ENCODE data around the gene ESRRG. TPM values are rescaled to one million over a fixed set of nuclear protein-coding genes. Genes with fewer than 3 reads are reported as not detected.

Gene ESRRG
- total RNA-seq, 1 experiment from 2014 or later = 0.44 TPM

- Histone ChIP-seq H3K56ac (ENCODE audit: insufficient read length, low read depth, low read length) (no peak overlapping the region), H2BK5ac (ENCODE audit: insufficient read length, low read length) (no peak overlapping the region), H4K8ac (replicated peaks; ENCODE audit: insufficient read length, low read depth, low read length) (no peak overlapping the region), H3K23me2 (ENCODE audit: insufficient read length, low read depth, low read length, poor library complexity, severe bottlenecking) (no peaks in the 10 kb centered on the region), H3K79me1 (ENCODE audit: insufficient read depth, low read depth, low read length, poor library complexity, severe bottlenecking) (no peaks in the 10 kb centered on the region), H3K23ac (ENCODE audit: insufficient read length, low read depth, low read length) (no peak overlapping the region), H3K27ac (ENCODE audit: insufficient read length, low read depth, low read length) (no peak overlapping the region), H2AK5ac (ENCODE audit: insufficient read length, low read length) (no peak overlapping the region), H2AFZ (ENCODE audit: low read length) (no peak overlapping the region), H2BK120ac (ENCODE audit: low read depth, low read length, poor library complexity, severe bottlenecking) (no peak overlapping the region), H3K4ac (ENCODE audit: low read depth, low read length) (no peak overlapping the region), H4K5ac (ENCODE audit: insufficient read length, low read depth, low read length) (no peak overlapping the region), H4K91ac (ENCODE audit: insufficient read length, low read depth, low read length) (no peak overlapping the region), H3K4me1 (ENCODE audit: insufficient read depth, low read length) (no peaks in the 10 kb centered on the region; the same call in 1 of the 2 replicates), H3K9ac (ENCODE audit: extremely low read depth, insufficient read length, low read length) (no peak overlapping the region), H2BK12ac (ENCODE audit: insufficient read length, low read depth, low read length) (no peak overlapping the region), H3T11ph (ENCODE audit: low read length) (no peak overlapping the region), H3K79me2 (ENCODE audit: insufficient read depth, low read length) (no peaks in the 10 kb centered on the region), H3K9me3 (ENCODE audit: control insufficient read depth, low read depth, low read length) (no peaks in the 10 kb centered on the region), H2BK15ac (ENCODE audit: low read depth, low read length) (no peak overlapping the region), H3K27me3 (ENCODE audit: insufficient read depth, low read length) (no peaks in the 10 kb centered on the region), H3K18ac (ENCODE audit: insufficient read length, low read depth, low read length) (no peak overlapping the region), H3K4me2 (ENCODE audit: insufficient read depth, insufficient read length, low read length) (no peak overlapping the region), H2BK20ac (ENCODE audit: low read depth, low read length, poor library complexity, severe bottlenecking) (no peak overlapping the region), H3K14ac (ENCODE audit: insufficient read depth, low read length) (no peak overlapping the region), H4K20me1 (ENCODE audit: control insufficient read depth, insufficient read depth, insufficient read length) (no peaks in the 10 kb centered on the region)
- H3K4me3 Mint-ChIP-seq = no peak overlapping the region
- no peak for DNase-seq
- no peaks in the 10 kb centered on the region for H3K36me3 Mint-ChIP-seq (ENCODE audit: insufficient read depth in 1 of 3, low read depth in 3 of 3)
- H3K27ac Mint-ChIP-seq = 0 out of 7 replicates have a peak overlapping the region, but pooled peaks of 1 of the 3 experiments have one; percentile 27
- H3K9me3 Mint-ChIP-seq = no peaks in the 10 kb centered on the region
- TF ChIP-seq CTCF (conservative IDR thresholded peaks at IDR 0.05) = no peak
- H3K4me1 Mint-ChIP-seq = peaks cover 12 to 22% of the 10 kb centered on the region in 2 experiments
- WGBS (ENCODE audit: extremely low coverage, insufficient read length, low lambda C conversion rate) = no CpG with 5 or more reads among the region's 5 CpGs
- H3K27me3 Mint-ChIP-seq (ENCODE audit: low read depth) = no peaks in the 10 kb centered on the region
These were observed 13.2 kb downstream of the ESRRG start for GRCh38 chr1:216710055-216710454.

Data from H9 (cell line).